HepG2 (cell line): ENCODE measurements around the gene CCDC158. TPM values are rescaled to one million over a fixed set of nuclear protein-coding genes. Genes with fewer than 3 reads are reported as not detected.

Experiments used
- ATAC-seq: fragments of 200-7000 bp; cut with Tn5 transposase; 3 replicates; pipeline ENCODE4 v1.9.1; 2020; ENCODE audit warnings: mild to moderate bottlenecking, moderate library complexity
- BruUV-seq: library from RNA; stranded (reverse); fragments of 400-500 nt; replicated peaks from 2 replicates; lab custom pipeline; 2021; lab: Mats Ljungman, UMichigan
- CTCF ChIA-PET: fragments of 300-600 bp; formaldehyde crosslinking; extraction: SDS; loops from one replicate; lab custom pipeline; 2021; ENCODE audit warnings: low total read pairs, inconsistent platforms, low intra/inter-chr PET ratio; lab: Yijun Ruan, JAX
- POLR2A ChIA-PET: fragments of 350-600 bp; sonication (Branson Sonifier 250); formaldehyde crosslinking; loops from one replicate; lab custom pipeline; 2020; ENCODE audit warnings: antibody characterized with exemption, inconsistent platforms; lab: Yijun Ruan, JAX
- DNase-seq: peaks from one replicate; pipeline ENCODE4 v3.0.0-alpha.2; 2015; ENCODE audit warnings: low spot score
- FAIRE-seq: peaks from 3 replicates; lab custom pipeline; 2011; peaks lifted over from hg19 to GRCh38; lab: Jason Lieb, UNC
- H2AFZ ChIP-seq: one replicate; pipeline ENCODE4 v1.6.1; 2011; ENCODE audit warnings: low read length, inconsistent platforms
- H3K27ac ChIP-seq: fragments of 300-600 bp; 3 replicates; pipeline ENCODE4 v1.8.0; 2011; ENCODE audit warnings: mixed run types, mild to moderate bottlenecking, mixed read lengths, low read length, inconsistent platforms; ENCODE audit not compliant: insufficient read depth; ENCODE audit errors: extremely low read length
- H3K27me3 ChIP-seq, 2 experiments: fragments of 200-600 bp in 1 of 2; 2 replicates in 1 of 2; 3 replicates in 1 of 2; pipeline versions ENCODE4 v1.6.0 to v1.8.0; 2011; ENCODE audit warnings: low read length in 2 of 2, mild to moderate bottlenecking in 2 of 2, moderate library complexity in 2 of 2, inconsistent platforms in 1 of 2; ENCODE audit not compliant: insufficient read depth in 2 of 2, control insufficient read depth in 1 of 2
- H3K36me3 ChIP-seq, 2 experiments: fragments of 200-600 bp in 1 of 2; replicated peaks in 1 of 2; 2 replicates in 1 of 2; 3 replicates in 1 of 2; pipeline versions ENCODE4 v1.5.1 to v1.8.0; 2011; ENCODE audit warnings: low read length in 2 of 2, inconsistent platforms in 1 of 2; ENCODE audit not compliant: insufficient read depth in 2 of 2, control insufficient read depth in 1 of 2
- H3K4me1 ChIP-seq: 2 replicates; pipeline ENCODE4 v1.5.1; 2012; ENCODE audit warnings: low read length, inconsistent platforms; ENCODE audit not compliant: insufficient read depth
- H3K4me2 ChIP-seq: 2 replicates; pipeline ENCODE4 v1.6.0; 2011; ENCODE audit warnings: low read depth, low read length, inconsistent platforms
- H3K4me3 ChIP-seq, 3 experiments: fragments of 200-600 bp in 1 of 3; sonication (generic), shearing (Covaris generic) in 1 of 3; replicated peaks in 1 of 3; 2 replicates each; pipeline ENCODE4 v1.5.1; 2011 to 2016; ENCODE audit warnings: low read length in 3 of 3, inconsistent platforms in 2 of 3, low read depth in 2 of 3, mild to moderate bottlenecking in 2 of 3, control low read depth in 1 of 3, mixed read lengths in 1 of 3; ENCODE audit not compliant: insufficient read depth in 1 of 3
- H3K79me2 ChIP-seq: one replicate; pipeline ENCODE4 v1.6.1; 2011; ENCODE audit warnings: low read length, inconsistent platforms; ENCODE audit not compliant: insufficient read depth
- H3K9ac ChIP-seq: 2 replicates; pipeline ENCODE4 v1.6.0; 2011; ENCODE audit warnings: mild to moderate bottlenecking, low read depth, low read length, inconsistent platforms; ENCODE audit not compliant: insufficient read depth
- H3K9me3 ChIP-seq: 2 replicates; pipeline ENCODE4 v1.5.1; 2012; ENCODE audit warnings: mild to moderate bottlenecking, low read length
- H4K20me1 ChIP-seq: 2 replicates; pipeline ENCODE4 v1.6.0; 2011; ENCODE audit warnings: inconsistent platforms, mild to moderate bottlenecking, low read length, moderate library complexity; ENCODE audit not compliant: insufficient read depth
- AHDC1 ChIP-seq: sonication (generic); formaldehyde crosslinking; IDR thresholded peaks from 2 replicates; pipeline ENCODE4 v1.5.1; 2020; ENCODE audit warnings: mild to moderate bottlenecking, missing genetic modification reagents, borderline replicate concordance
- ARID5B ChIP-seq: IDR thresholded peaks from 2 replicates; pipeline ENCODE4 v1.4.0; 2020; ENCODE audit warnings: mild to moderate bottlenecking, missing genetic modification reagents
- BHLHE40 ChIP-seq: IDR thresholded peaks from 2 replicates; pipeline ENCODE4 v1.6.1; 2011; ENCODE audit warnings: low read length, improper control_type of control experiment
- FOXA3 ChIP-seq: IDR thresholded peaks from 2 replicates; pipeline ENCODE4 v1.6.1; 2016; ENCODE audit warnings: missing genetic modification reagents, missing compliant biosample characterization
- FOXP1 ChIP-seq, 2 experiments: fragments of 450-650 bp in 1 of 2; IDR thresholded peaks; 2 replicates each; pipeline ENCODE4 v1.6.1; 2017 to 2018; ENCODE audit warnings: antibody characterized with exemption in 1 of 2
- HCFC1 ChIP-seq: fragments of 150-350 bp; IDR thresholded peaks from 2 replicates; pipeline ENCODE4 v1.6.1; 2014; ENCODE audit warnings: low read depth, low read length
- MTF1 ChIP-seq: sonication (generic); formaldehyde crosslinking; IDR thresholded peaks from 2 replicates; pipeline ENCODE4 v1.5.0; 2020; ENCODE audit warnings: missing genetic modification reagents
- SOX13 ChIP-seq, 3 experiments: fragments of 450-650 bp in 1 of 3; sonication (generic) in 1 of 3; formaldehyde crosslinking in 1 of 3; IDR thresholded peaks in 2 of 3; conservative IDR thresholded peaks in 1 of 3; 2 replicates each; pipeline versions ENCODE4 v1.5.0 to v1.6.1; 2016 to 2020; ENCODE audit warnings: antibody characterized with exemption in 1 of 3, mild to moderate bottlenecking in 1 of 3, missing compliant biosample characterization in 1 of 3, missing genetic modification reagents in 1 of 3, moderate library complexity in 1 of 3
- SOX5 ChIP-seq: IDR thresholded peaks from 2 replicates; pipeline ENCODE4 v1.6.1; 2016; ENCODE audit warnings: borderline replicate concordance
- SOX6 ChIP-seq, 2 experiments: fragments of 450-650 bp in 1 of 2; sonication (generic) in 1 of 2; formaldehyde crosslinking in 1 of 2; IDR thresholded peaks; 2 replicates each; pipeline versions ENCODE4 v1.4.0 to v1.6.1; 2017 to 2020; ENCODE audit warnings: antibody characterized with exemption in 1 of 2, mild to moderate bottlenecking in 1 of 2, missing genetic modification reagents in 1 of 2
- THAP8 ChIP-seq: sonication (generic); formaldehyde crosslinking; IDR thresholded peaks from 2 replicates; pipeline ENCODE4 v1.5.1; 2020; ENCODE audit warnings: missing genetic modification reagents, mild to moderate bottlenecking, borderline replicate concordance
- WGBS: methylation state at CpG from one replicate; pipeline ENCODE4 v1.1.6; 2017; ENCODE audit warnings: low lambda C conversion rate; 5-methylcytosine and 5-hydroxymethylcytosine counted together
- in situ Hi-C: cut with HindIII; loops from 2 replicates; pipeline ENCODE4 v1.10.0; 2017; ENCODE audit warnings: low pct_unique_long_range_greater_than_20kb; ENCODE audit not compliant: extremely low pct_ligation_motif_present
- intact Hi-C: fragments of 100-400 bp; cut with micrococcal nuclease; formaldehyde crosslinking; loops from one replicate; pipeline ENCODE4 v1.10.0; 2022; ENCODE audit not compliant: unreplicated experiment
- polyA plus RNA-seq, 8 experiments: library from polyadenylated mRNA; depleted of rRNA in 3 of 8; stranded (reverse) in 7 of 8; unstranded in 1 of 8; fragments of >200 nt; fragmentation: Illumina TruSeq in 4 of 8; extraction: Trizol in 4 of 8; gene quantifications; 2 replicates each; pipeline versions ENCODE4 v1.2.1 to v1.2.3, GENCODE V29; 2011 to 2016; ENCODE audit warnings: low read depth in 4 of 8, missing spikeins in 1 of 8, mixed read lengths in 1 of 8; ENCODE audit not compliant: insufficient read depth in 1 of 8
- total RNA-seq, 5 experiments: library from RNA; depleted of rRNA; stranded (reverse); fragments of >200 nt; fragmentation: Illumina TruSeq; extraction: Trizol; gene quantifications; 2 replicates each; pipeline ENCODE4 v1.2.3, GENCODE V29; 2016; ENCODE audit warnings: low read depth in 1 of 5

CCDC158 gene
- total and polyA plus RNA-seq, 2 of the 13 experiments (the other 11 are each of a cell fraction or from before 2014, with no cell fraction given): not detected

DNA sequence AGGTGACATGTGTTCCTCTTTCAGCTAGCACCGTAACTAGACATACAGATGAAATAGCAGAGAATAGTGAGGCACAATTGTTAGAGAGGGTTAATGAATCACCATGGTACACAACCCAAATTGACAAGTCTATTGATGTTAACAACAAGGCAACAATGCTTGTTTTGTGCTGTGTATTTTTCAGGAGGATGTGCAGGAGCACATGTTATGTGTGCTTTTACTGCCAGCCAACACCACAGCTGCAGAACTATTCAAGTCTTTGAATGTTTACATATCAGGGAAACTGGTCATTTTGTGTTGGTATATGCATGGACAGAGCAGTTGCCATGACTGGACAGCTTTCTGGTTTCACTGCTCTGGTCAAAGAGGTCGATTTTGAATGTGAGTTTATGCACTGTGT lies 81.6 kb downstream of the CCDC158 start:
- no peaks in the 10 kb centered on the region for H4K20me1 ChIP-seq
- intact Hi-C loops (no loop called here), in situ Hi-C loops (no loop called here)
- H3K9ac ChIP-seq: no peak overlapping the region
- no peak overlapping the region for H2AFZ ChIP-seq
- ChIA-PET CTCF (no interaction called here), POLR2A (no interaction called here)
- H3K79me2 ChIP-seq: no peaks in the 10 kb centered on the region
- no peak overlapping the region for H3K4me2 ChIP-seq
- peak; percentile 3 for DNase-seq
- no peak overlapping the region for H3K27ac ChIP-seq
- H3K36me3 ChIP-seq: no peaks in the 10 kb centered on the region
- peaks cover 14% of the 10 kb centered on the region; the same call in 1 of the 2 replicates for H3K4me1 ChIP-seq
- peak; percentile 71 for ATAC-seq
- FAIRE-seq: no peak
- no TSS peak for BruUV-seq
- no peaks in the 10 kb centered on the region for H3K27me3 ChIP-seq
- 9% methylated on average over 2 of the region's 2 CpGs for WGBS
- no peak for TF ChIP-seq THAP8 (CRISPR knock-in tag)
- TF ChIP-seq AHDC1 (CRISPR knock-in tag): peak; percentile 20; the same call in 1 of the 2 replicates
- TF ChIP-seq SOX13 (IDR thresholded peaks at IDR 0.05): no peak
- TF ChIP-seq SOX13 (CRISPR knock-in tag; conservative IDR thresholded peaks at IDR 0.05 in 1 of 2, IDR thresholded peaks at IDR 0.05 in 1 of 2): peak in 1 of 2 experiments; percentile 71; a peak in 2 of 4 replicates
- no peak for TF ChIP-seq HCFC1
- peak; percentile 52; the same call in 1 of the 2 replicates for TF ChIP-seq FOXP1 (IDR thresholded peaks at IDR 0.05)
- TF ChIP-seq FOXP1 (CRISPR knock-in tag; IDR thresholded peaks at IDR 0.05): peak; percentile 61; the same call in 1 of the 2 replicates
- no peak for TF ChIP-seq SOX6 (IDR thresholded peaks at IDR 0.05)
- TF ChIP-seq SOX6 (CRISPR knock-in tag; IDR thresholded peaks at IDR 0.05): peak; percentile 66; the same call in 1 of the 2 replicates
- TF ChIP-seq FOXA3 (CRISPR knock-in tag): peak; percentile 38; the same call in 1 of the 2 replicates
- 0 out of 2 replicates have a peak, but pooled peaks have one; percentile 13 for TF ChIP-seq BHLHE40
- TF ChIP-seq SOX5 (CRISPR knock-in tag): peak; percentile 85
- no peak for TF ChIP-seq MTF1 (CRISPR knock-in tag)
- TF ChIP-seq ARID5B (CRISPR knock-in tag): peak; percentile 50; the same call in 1 of the 2 replicates
- no peak overlapping the region for H3K4me3 ChIP-seq
- H3K9me3 ChIP-seq: no peaks in the 10 kb centered on the region
